Stomach (tissue), 19 donors: ENCODE data around the gene ENTPD2. TPM values are rescaled to one million over a fixed set of nuclear protein-coding genes. Genes with fewer than 3 reads are reported as not detected.

Source experiments
- DNase-seq, 2 donors: peaks; one replicate each; pipeline versions ENCODE4 v3.0.0 to v3.0.0-alpha.2; 2013 to 2019
- H3K27ac ChIP-seq, 5 donors: fragments of 200-600 bp in 4 of 5; sonication (generic) in 4 of 5; one replicate each; pipeline ENCODE4 v1.5.1; 2013 to 2019; ENCODE audit warnings: mild to moderate bottlenecking in 1 of 5, moderate library complexity in 1 of 5
- H3K27me3 ChIP-seq, 3 donors: fragments of 200-600 bp; sonication (generic); one replicate each; pipeline ENCODE4 v1.5.1; 2017 to 2019; ENCODE audit warnings: mixed run types in 1 of 3
- H3K36me3 ChIP-seq, 4 donors: fragments of 200-600 bp; sonication (generic); 1 replicate in 3 of 4; 2 replicates in 1 of 4; pipeline ENCODE4 v1.5.1; 2016 to 2019
- H3K4me1 ChIP-seq, 4 donors: fragments of 200-600 bp; sonication (generic); one replicate each; pipeline ENCODE4 v1.5.1; 2016 to 2019
- H3K4me3 ChIP-seq, 4 donors: fragments of 200-600 bp; sonication (generic) in 3 of 4; one replicate each; pipeline ENCODE4 v1.5.1; 2016 to 2019; ENCODE audit warnings: mild to moderate bottlenecking in 1 of 4
- H3K9me3 ChIP-seq, 4 donors: fragments of 200-600 bp; sonication (generic); one replicate each; pipeline ENCODE4 v1.5.1; 2016 to 2019
- EP300 ChIP-seq: sonication (generic); formaldehyde crosslinking; IDR thresholded peaks from one replicate; pipeline ENCODE4 v1.6.1; 2017; ENCODE audit warnings: antibody characterized with exemption
- POLR2A ChIP-seq, 4 donors: fragments of 450-650 bp; IDR thresholded peaks; one replicate each; pipeline ENCODE4 v1.6.1; 2016; ENCODE audit warnings: antibody characterized with exemption in 4 of 4, control low read depth in 2 of 4, mild to moderate bottlenecking in 1 of 4, moderate library complexity in 1 of 4
- POLR2AphosphoS5 ChIP-seq, 3 donors: sonication (generic); formaldehyde crosslinking; IDR thresholded peaks; one replicate each; pipeline ENCODE4 v1.6.1; 2016; ENCODE audit warnings: antibody characterized with exemption in 3 of 3
- WGBS, 5 donors: extraction: QIAGEN DNeasy Blood & Tissue Kit in 3 of 5; methylation state at CpG; one replicate each; pipeline versions ENCODE4 v1.1.5 to v1.1.7; 2013 to 2018; 5-methylcytosine and 5-hydroxymethylcytosine counted together
- intact Hi-C: fragments of 100-400 bp; cut with DNase I; formaldehyde crosslinking; loops from one replicate; pipeline ENCODE4 v1.15.1; 2023; ENCODE audit warnings: low total_unique reads
- long read RNA-seq, 10 donors: transcript quantifications; one replicate each; lab custom pipeline, GENCODE V29; 2026
- polyA plus RNA-seq, 3 donors: library from polyadenylated mRNA; stranded (reverse); fragments of 200-250 nt; gene quantifications; one replicate each; pipeline ENCODE4 v1.2.3, GENCODE V29; 2013
- total RNA-seq, 5 donors: library from RNA; depleted of rRNA; stranded (reverse); fragments of >200 nt; gene quantifications; one replicate each; pipeline versions ENCODE4 v1.1.0 to v1.2.3, GENCODE V29; 2014 to 2016
- TF ChIP-seq, protein P1 (sequence below), 7 experiments: fragments of 450-650 bp in 4 of 7; fragments of 200-600 bp in 3 of 7; sonication (generic) in 3 of 7; IDR thresholded peaks; one replicate each; pipeline ENCODE4 v1.5.1; 2016 to 2019; ENCODE audit warnings: antibody characterized with exemption in 7 of 7, control low read depth in 2 of 7, mild to moderate bottlenecking in 1 of 7
- donor health status: healthy with polysubstance abuse.
- donor health status: Bipolar disorder and iron deficiency.
- donor health status: healthy.

ENTPD2 gene
- total RNA-seq (10 to 100 TPM in 1 of 5 donors, 1 to 10 TPM in 3, not detected in 1; 2.2 to 11.3 (median 6.7) TPM), polyA plus RNA-seq (1 to 10 TPM; 2.0 to 4.8 (median 2.9) TPM)
- long read RNA-seq, donor 1, partial matches to known transcripts, result 0 of 3 reads
- long read RNA-seq, donor 1, other reads (novel, unspliced or antisense), result 0 of 3 reads
- long read RNA-seq, donor 2, partial matches to known transcripts, result 0 of 4 reads
- long read RNA-seq, donor 2, other reads (novel, unspliced or antisense), result 0 of 4 reads
- long read RNA-seq, donor 3, partial matches to known transcripts, result 0 of 2 reads
- long read RNA-seq, donor 3, other reads (novel, unspliced or antisense), result 0 of 2 reads
- long read RNA-seq, donor 4, partial matches to known transcripts, result 0 of 1 reads
- long read RNA-seq, donor 4, other reads (novel, unspliced or antisense), result 0 of 1 reads
- long read RNA-seq, donor 5, partial matches to known transcripts, result 0 of 2 reads
- long read RNA-seq, donor 5, other reads (novel, unspliced or antisense), result 0 of 2 reads
- long read RNA-seq, donor 6, transcript ENTPD2-202 (9 exons, 2,095 nt), result major isoform, 6 of 14 reads
- long read RNA-seq, donor 6, partial matches to known transcripts, result 6 of 14 reads
- long read RNA-seq, donor 6, other reads (novel, unspliced or antisense), result 0 of 14 reads
- long read RNA-seq, donor 7, transcript ENTPD2-202 (9 exons, 2,095 nt), result major isoform, 10 of 20 reads
- long read RNA-seq, donor 7, partial matches to known transcripts, result 8 of 20 reads
- long read RNA-seq, donor 7, other reads (novel, unspliced or antisense), result 0 of 20 reads
- long read RNA-seq, donor 8, partial matches to known transcripts, result 0 of 1 reads
- long read RNA-seq, donor 8, other reads (novel, unspliced or antisense), result 0 of 1 reads
- long read RNA-seq, donor 9, partial matches to known transcripts, result 0 of 2 reads
- long read RNA-seq, donor 9, other reads (novel, unspliced or antisense), result 0 of 2 reads
- long read RNA-seq, donor 10, partial matches to known transcripts, result 0 of 4 reads
- long read RNA-seq, donor 10, other reads (novel, unspliced or antisense), result 0 of 4 reads

- intact Hi-C loops, result no loop called here
- no peaks in the 10 kb centered on the region for H3K36me3 ChIP-seq
- H3K9me3 ChIP-seq, result no peaks in the 10 kb centered on the region
- H3K4me1 ChIP-seq, result peaks cover 36 to 61% (median 55%) of the 10 kb centered on the region in 4 donors
- 11 to 65% (median 15%) methylated on average over 9 to 86 of the region's 90 CpGs for WGBS, 5 donors
- peak within 1 kb of the TSS; percentile 46 to 61 (median 50) for H3K4me3 ChIP-seq
- DNase-seq, result peak; percentile 85 to 87
- peak within 1 kb of the TSS; percentile 75 to 86 (median 78) for H3K27ac ChIP-seq
- peak in 1 of 3 donors; percentile 36 for TF ChIP-seq POLR2AphosphoS5 (IDR thresholded peaks at IDR 0.05)
- TF ChIP-seq EP300, result no peak
- TF ChIP-seq POLR2A (IDR thresholded peaks at IDR 0.05), result no peak
- TF ChIP-seq, protein P1, sequence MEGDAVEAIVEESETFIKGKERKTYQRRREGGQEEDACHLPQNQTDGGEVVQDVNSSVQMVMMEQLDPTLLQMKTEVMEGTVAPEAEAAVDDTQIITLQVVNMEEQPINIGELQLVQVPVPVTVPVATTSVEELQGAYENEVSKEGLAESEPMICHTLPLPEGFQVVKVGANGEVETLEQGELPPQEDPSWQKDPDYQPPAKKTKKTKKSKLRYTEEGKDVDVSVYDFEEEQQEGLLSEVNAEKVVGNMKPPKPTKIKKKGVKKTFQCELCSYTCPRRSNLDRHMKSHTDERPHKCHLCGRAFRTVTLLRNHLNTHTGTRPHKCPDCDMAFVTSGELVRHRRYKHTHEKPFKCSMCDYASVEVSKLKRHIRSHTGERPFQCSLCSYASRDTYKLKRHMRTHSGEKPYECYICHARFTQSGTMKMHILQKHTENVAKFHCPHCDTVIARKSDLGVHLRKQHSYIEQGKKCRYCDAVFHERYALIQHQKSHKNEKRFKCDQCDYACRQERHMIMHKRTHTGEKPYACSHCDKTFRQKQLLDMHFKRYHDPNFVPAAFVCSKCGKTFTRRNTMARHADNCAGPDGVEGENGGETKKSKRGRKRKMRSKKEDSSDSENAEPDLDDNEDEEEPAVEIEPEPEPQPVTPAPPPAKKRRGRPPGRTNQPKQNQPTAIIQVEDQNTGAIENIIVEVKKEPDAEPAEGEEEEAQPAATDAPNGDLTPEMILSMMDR (IDR thresholded peaks at IDR 0.05), result no peak
- peaks cover 4 to 59% (median 32%) of the 10 kb centered on the region in 3 donors for H3K27me3 ChIP-seq
Measured at GRCh38 chr9:137053944-137054931, at the start of gene ENTPD2. Gene ENTPD2, minus strand, starts transcription at chr9:137054061. Its CDS starts 64 bp downstream, at chr9:137053997.

DNA sequence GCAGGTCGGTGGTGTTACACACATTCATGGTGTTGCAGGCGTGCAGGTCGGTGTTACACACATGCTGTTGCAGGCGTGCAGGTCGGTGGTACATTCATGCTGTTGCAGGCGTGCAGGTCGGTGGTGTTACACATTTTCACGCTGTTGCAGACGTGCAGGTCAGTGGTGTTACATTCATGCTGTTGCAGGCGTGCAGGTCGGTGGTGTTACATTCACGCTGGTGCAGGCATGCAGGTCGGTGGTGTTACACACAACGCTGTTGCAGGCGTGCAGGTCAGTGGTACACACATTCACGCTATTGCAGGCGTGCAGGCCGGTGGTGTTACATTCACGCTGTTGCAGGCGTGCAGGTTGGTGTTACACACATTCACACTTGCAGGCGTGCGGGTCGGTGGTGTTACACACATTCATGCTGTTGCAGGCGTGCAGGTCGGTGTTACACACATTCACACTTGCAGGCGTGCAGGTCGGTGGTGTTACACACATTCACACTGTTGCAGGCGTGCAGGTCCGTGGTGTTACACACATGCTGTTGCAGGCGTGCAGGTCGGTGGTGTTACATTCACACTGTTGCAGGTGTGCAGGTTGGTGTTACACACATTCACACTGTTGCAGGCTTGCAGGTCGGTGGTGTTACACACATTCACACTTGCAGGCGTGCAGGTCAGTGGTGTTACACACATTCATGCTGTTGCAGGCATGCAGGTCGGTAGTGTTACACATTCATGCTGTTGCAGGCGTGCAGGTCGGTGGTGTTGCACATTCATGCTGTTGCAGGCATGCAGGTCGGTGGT, 49.5 kb upstream of the ENTPD2 start:
- Histone ChIP-seq H3K4me1 (no peaks in the 10 kb centered on the region), H3K36me3 (peaks cover 62 to 100% (median 100%) of the 10 kb centered on the region in 4 donors), H3K4me3 (no peak overlapping the region), H3K27me3 (no peaks in the 10 kb centered on the region), H3K27ac (no peak overlapping the region), H3K9me3 (no peaks in the 10 kb centered on the region)
- TF ChIP-seq POLR2AphosphoS5 (IDR thresholded peaks at IDR 0.05) (no peak), POLR2A (IDR thresholded peaks at IDR 0.05) (no peak), EP300 (no peak)
- TF ChIP-seq, protein P1 (IDR thresholded peaks at IDR 0.05), result no peak
- intact Hi-C loops, result no loop called here
- 91 to 95% (median 93%) methylated on average over 31 to 37 of the region's 37 CpGs for WGBS, 5 donors
- DNase-seq, result no peak

DNA sequence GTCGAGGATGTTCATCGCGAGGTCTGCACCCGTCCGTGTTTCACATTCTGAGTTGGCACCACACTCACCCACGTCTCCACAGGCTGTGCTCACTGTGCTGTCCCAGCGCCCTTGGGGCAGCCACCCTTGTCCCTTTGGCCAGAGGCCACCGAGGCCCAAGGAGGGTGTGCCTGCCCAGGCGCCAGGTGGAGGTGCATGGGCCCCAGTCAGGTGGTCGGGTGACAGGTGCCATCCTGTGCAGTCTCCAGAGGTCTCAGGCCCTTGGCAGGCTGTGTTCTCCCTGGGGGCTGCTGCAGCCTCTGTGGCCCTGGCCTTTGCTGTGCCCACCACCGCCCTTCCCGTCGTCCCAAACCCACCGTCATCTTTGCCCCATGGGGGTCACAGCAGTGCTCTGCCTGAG, 45.4 kb upstream of the ENTPD2 start:
- 82 to 93% (median 83%) methylated on average over 11 to 14 of the region's 14 CpGs for WGBS, 5 donors
- Histone ChIP-seq H3K27me3 (no peaks in the 10 kb centered on the region), H3K36me3 (peaks cover 56 to 100% (median 96%) of the 10 kb centered on the region in 4 donors), H3K4me3 (no peak overlapping the region), H3K4me1 (no peaks in the 10 kb centered on the region), H3K9me3 (no peaks in the 10 kb centered on the region), H3K27ac (no peak overlapping the region)
- no peak for DNase-seq
- intact Hi-C loops, result no loop called here
- TF ChIP-seq POLR2AphosphoS5 (IDR thresholded peaks at IDR 0.05), result no peak
- TF ChIP-seq POLR2A (IDR thresholded peaks at IDR 0.05), result no peak
- TF ChIP-seq, protein P1 (IDR thresholded peaks at IDR 0.05), result no peak
- no peak for TF ChIP-seq EP300
